GM12891 (cell line): ENCODE measurements around the gene TEX26.
"Not testable (repeated sequence)": the region's sequence is repeated elsewhere in the genome, so short reads cannot be mapped to it uniquely, and the experiment has no call there.

Experiments used
- DNase-seq: peaks from one replicate; pipeline ENCODE4 v3.0.0; 2011; ENCODE audit warnings: low spot score; ENCODE audit not compliant: insufficient read length
- FAIRE-seq: peaks from 2 replicates; lab custom pipeline; 2011; peaks lifted over from hg19 to GRCh38; lab: Jason Lieb, UNC
- PAX5 ChIP-seq: IDR thresholded peaks from 2 replicates; pipeline ENCODE4 v1.6.1; 2011; ENCODE audit warnings: low read length, moderate library complexity, mild to moderate bottlenecking; ENCODE audit not compliant: insufficient read depth, severe bottlenecking
- POLR2A ChIP-seq: IDR thresholded peaks from 2 replicates; pipeline ENCODE4 v1.6.1; 2011; ENCODE audit warnings: low read depth, low read length, control low read depth
- POLR2AphosphoS5 ChIP-seq: IDR thresholded peaks from 2 replicates; pipeline ENCODE4 v1.6.1; 2011; ENCODE audit warnings: low read depth, low read length, control low read depth
- POU2F2 ChIP-seq: IDR thresholded peaks from 2 replicates; pipeline ENCODE4 v1.6.1; 2011; ENCODE audit warnings: low read depth, mild to moderate bottlenecking, control low read depth, low read length, moderate library complexity
- SPI1 ChIP-seq: IDR thresholded peaks from 2 replicates; pipeline ENCODE4 v1.6.1; 2011; ENCODE audit warnings: low read depth, low read length, control low read depth
- TAF1 ChIP-seq: IDR thresholded peaks from 2 replicates; pipeline ENCODE4 v1.6.1; 2011; ENCODE audit warnings: low read depth, low read length, control low read depth

TEX26 gene

DNA sequence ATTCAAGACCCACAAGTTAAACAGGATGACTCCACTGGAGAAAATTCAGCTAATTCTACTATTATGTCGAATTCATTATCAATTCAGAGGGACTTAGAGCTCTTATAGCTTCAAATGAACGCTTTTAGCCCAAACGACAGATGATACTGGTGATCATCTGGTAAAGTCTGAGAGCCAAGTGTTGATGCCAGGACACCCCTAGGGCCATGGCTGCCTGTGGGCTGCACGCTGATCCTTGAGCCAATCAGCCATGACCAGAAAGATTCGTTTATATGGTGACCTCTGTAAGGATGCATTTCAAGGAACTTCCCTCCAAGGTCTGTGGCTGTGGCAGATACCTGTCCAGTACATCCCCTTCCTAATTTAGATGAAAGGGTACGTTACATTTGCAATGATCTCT lies 15.5 kb upstream of the TEX26 start:
- TF ChIP-seq POU2F2 (no peak), PAX5 (no peak), POLR2A (no peak), TAF1 (no peak), SPI1 (no peak), POLR2AphosphoS5 (no peak)
- DNase-seq (no peak), FAIRE-seq (no peak)

DNA sequence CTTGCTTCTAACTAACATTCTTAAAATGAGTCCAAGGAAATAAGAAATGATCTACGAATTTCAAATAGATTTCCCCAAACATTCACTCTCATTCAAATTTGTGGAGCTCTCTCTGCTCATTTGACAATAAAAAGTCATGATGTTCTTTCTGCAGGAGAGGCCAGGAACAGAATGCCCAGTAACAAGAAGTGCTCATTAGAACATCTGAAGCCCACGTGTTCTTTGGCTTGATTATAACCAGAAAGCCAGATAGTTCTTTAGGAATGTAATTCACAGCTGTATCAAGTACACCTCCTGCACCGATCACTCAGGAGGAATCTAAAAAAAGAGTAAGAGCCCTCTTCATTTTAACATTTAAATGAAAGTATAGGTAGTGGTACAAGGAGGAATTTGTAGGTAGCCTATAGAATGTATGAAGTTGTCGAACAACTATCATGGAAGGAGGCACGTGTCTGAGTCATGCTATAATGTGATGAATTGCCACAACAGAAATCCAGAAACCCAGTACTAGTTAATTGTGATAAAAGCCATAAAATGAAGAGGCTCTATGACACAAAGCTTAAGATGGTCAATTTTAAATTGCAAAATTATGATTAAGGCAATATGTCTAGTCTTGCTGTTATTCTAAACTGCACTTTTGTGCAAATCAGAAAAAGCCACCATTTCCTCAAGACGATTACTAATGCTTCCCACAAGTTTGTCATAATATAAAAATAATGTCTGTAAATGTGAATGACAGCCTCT lies 13.6 kb upstream of the TEX26 start:
- no peak for FAIRE-seq
- TF ChIP-seq POLR2A (no peak), TAF1 (no peak), POLR2AphosphoS5 (no peak), SPI1 (no peak), PAX5 (no peak), POU2F2 (no peak)
- no peak for DNase-seq

DNA sequence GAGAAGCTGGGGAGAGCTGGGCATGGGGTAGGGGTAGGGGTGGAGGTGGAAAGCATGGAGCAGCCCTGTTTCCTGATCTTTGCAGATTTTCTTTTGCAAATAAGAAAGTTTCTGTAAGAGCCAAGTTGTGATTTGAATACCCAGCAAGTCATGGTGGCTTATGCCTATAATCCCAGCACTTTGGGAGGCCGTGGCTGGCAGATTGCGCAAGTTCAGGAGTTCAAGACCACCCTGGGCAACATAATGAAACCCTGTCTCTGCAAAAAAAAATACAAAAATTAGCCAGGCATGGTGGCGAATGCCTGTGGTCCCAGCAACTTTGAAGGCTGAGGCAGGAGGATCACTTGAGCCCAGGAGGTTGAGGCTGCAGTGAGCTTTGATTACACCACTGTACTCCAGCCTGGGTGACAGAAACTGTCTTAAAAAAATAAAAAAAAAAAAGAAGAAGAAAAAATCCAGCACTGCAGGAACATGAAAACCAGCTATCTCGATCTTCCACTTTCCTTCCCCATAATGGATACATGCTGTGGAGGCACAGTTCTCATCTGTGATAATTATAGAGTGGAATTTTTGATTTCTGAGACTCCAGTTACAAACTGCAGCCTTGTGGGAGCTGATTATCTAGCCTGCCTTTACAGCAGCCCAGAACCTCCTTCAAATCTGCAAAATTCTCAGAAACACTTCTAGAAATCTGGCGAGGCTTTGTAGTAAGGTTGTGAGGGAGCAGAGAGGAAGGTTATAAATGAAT lies 12.1 kb upstream of the TEX26 start:
- no peak for DNase-seq
- no peak for TF ChIP-seq SPI1
- TF ChIP-seq POLR2AphosphoS5 = no peak
- TF ChIP-seq POU2F2 = no peak
- TF ChIP-seq PAX5 = no peak
- no peak for TF ChIP-seq POLR2A
- no peak for TF ChIP-seq TAF1
- no peak for FAIRE-seq

DNA sequence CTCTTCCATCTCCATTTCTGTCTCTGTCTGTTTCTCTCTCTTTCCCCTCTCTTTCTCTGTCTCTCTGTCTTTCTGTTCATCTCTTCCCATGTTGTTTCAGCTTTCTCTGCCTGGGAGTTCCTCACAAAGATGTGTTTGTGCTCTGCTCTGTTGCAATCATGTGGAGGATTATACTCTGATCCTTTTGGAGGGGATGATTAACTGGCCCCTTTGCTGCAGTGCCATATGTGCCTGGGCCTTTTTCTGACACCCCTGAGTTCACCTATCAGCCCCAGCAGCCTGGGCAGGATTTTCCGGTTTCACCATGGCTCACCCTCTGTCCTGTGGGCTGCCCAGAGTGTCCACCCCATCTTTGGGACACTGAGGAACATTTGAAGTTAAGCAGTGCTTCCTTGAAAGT lies 9.0 kb upstream of the TEX26 start:
- DNase-seq = no peak
- no peak for TF ChIP-seq POLR2AphosphoS5
- no peak for TF ChIP-seq POU2F2
- no peak for TF ChIP-seq PAX5
- TF ChIP-seq POLR2A = no peak
- no peak for FAIRE-seq

DNA sequence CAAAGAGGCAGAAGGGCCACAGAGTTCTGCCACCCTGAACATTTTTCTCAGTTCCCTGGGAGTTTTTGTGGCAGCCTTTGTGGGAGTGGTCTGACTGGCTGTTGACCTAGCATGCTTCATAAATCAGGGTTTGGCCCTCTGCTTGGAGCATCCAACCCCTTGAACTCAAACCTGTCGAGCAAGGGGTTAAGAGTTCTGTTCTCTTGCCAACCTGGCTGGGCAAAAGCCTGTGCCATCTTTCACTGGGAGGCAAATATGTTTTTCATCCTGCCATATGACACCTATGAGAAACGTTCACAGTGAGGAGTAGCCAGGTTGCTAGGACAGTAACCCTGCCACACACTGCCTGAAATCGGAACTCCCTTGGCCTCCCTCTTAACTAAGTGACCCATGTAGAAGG lies 7.7 kb upstream of the TEX26 start:
- FAIRE-seq (no peak), DNase-seq (no peak)
- TF ChIP-seq PAX5 = no peak
- no peak for TF ChIP-seq POLR2AphosphoS5
- TF ChIP-seq TAF1 = no peak
- no peak for TF ChIP-seq POLR2A
- TF ChIP-seq POU2F2 = no peak
- no peak for TF ChIP-seq SPI1

DNA sequence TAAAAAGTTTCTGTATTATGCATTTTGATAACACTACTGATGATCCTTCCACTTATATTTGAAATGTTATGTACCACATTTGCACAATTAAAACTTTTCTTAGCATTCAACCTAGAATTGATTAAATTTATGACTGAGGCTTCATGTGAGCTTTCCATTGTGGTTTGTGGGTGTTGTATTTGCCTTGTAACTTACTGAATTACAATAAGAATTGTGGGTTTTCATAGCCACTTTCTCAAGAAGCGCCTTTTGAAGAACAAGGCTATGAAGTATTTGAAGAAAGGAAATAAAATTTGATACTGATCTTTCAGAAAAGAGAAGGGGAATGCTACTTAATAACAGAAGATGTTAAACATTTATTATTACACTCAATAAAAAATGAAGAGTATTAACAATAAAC lies 7.0 kb upstream of the TEX26 start:
- FAIRE-seq = no peak
- no peak for DNase-seq
- TF ChIP-seq PAX5 = no peak
- TF ChIP-seq POU2F2 = no peak
- TF ChIP-seq SPI1 = no peak
- no peak for TF ChIP-seq POLR2A
- TF ChIP-seq TAF1 = no peak

DNA sequence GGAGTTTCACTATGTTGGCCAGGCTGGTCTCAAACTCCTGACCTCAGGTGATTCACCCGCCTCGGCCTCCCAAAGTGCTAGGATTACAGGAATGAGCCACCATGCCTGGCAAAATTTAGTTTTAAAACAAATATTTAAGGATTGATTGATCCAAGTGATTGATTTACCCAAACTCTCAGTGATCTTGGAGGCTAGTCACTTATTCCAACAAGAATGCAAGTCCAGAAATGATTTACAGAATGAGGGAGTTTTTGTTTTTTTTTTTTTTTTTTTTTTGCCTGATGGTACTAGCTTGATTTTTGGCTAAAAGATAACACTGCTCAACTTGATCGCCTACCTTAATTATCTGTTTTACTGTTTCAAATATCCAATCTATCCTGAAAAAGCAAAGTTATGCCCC lies 5.7 kb upstream of the TEX26 start:
- TF ChIP-seq TAF1 (no peak), POU2F2 (no peak), POLR2AphosphoS5 (no peak), POLR2A (no peak), PAX5 (no peak), SPI1 (no peak)
- FAIRE-seq (no peak), DNase-seq (no peak)

DNA sequence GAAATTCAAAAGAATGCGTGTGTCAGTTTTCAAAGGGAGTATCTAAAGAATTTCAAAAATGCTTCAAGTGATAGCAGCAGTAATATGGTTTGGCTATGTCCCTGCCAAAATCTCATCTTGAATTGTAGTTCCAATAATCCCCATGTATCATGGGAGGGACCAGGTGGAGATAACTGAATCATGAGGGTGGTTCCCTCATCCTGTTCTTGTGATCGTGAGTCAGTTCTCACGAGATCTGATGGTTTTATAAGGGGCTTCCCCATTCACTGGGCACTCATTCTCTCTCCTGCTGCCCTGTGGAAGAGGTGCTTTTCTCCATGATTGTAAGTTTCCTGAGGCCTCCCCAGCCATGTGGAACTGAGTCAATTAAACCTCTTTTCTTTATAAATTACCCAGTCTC lies 5.3 kb upstream of the TEX26 start:
- FAIRE-seq, DNase-seq: not testable (repeated sequence)

DNA sequence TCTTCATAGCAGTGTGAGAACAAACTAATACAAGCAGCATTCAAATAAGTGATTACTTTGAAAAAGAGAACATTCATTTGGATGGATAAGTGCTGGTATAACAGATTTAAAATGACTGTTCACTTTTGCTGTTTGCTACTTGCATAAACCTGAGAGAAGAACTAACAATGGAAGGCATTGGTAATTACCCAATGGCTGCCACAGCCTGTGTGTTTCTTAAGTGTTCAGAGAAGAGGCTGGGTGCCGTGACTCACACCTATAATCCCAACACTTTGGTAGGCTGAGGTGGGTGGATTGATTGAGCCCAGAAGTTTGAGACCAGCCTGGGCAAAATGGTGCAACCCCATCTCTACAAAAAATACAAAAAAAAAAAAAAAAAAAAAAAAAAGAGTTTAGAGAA lies 4.9 kb upstream of the TEX26 start:
- DNase-seq (no peak), FAIRE-seq (no peak)
- no peak for TF ChIP-seq SPI1
- no peak for TF ChIP-seq POU2F2
- TF ChIP-seq PAX5 = no peak
- no peak for TF ChIP-seq POLR2AphosphoS5
- TF ChIP-seq POLR2A = no peak
- no peak for TF ChIP-seq TAF1

DNA sequence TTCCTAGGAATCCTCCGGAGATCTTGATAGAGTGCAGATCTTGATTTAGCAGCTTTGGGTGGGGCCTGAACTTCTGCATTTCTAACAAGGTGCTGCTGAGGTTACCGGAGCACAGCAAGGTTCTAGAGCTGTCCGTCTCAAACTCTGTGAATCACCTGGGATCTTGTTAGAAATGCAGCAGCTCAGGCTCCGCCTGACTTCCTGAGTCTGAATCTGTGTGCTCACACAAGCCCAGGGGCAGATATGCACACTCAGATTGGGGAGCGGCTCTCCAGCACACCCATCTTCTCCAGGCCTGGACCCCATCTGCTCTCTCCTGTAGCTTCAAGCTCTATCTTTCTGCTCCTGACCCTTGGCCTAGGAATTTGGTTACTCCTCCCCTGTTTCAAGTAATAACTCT lies 3.5 kb upstream of the TEX26 start:
- TF ChIP-seq PAX5 (no peak), POU2F2 (no peak), POLR2A (no peak), TAF1 (no peak), SPI1 (no peak), POLR2AphosphoS5 (no peak)
- DNase-seq (no peak), FAIRE-seq (no peak)

DNA sequence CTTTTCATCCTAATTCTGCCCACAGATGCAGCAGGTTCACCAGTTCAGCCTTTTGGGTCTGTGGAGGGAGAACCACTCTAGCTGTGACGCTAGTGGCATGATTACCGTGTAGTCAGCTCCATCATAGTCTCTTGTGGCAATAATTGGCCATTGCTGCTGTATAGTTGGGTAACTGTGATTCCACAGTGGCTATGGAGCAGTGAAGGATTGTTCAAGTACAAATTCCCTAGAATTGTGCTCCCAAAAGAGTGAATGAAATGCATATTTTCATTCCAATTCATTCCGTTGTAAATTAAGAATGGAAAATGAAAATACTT lies 856 bp downstream of the TEX26 start:
- FAIRE-seq = no peak

More for the DNA sequence above, 856 bp downstream of the TEX26 start:
- TF ChIP-seq TAF1 (no peak), SPI1 (no peak), POLR2AphosphoS5 (no peak), PAX5 (no peak), POLR2A (no peak), POU2F2 (no peak)
- no peak for DNase-seq
